ENCODE results near the gene KIF26B.
A peak's percentile ranks its signal among the peaks of the same experiment; 100 is the strongest.

The KIF26B gene

DNA sequence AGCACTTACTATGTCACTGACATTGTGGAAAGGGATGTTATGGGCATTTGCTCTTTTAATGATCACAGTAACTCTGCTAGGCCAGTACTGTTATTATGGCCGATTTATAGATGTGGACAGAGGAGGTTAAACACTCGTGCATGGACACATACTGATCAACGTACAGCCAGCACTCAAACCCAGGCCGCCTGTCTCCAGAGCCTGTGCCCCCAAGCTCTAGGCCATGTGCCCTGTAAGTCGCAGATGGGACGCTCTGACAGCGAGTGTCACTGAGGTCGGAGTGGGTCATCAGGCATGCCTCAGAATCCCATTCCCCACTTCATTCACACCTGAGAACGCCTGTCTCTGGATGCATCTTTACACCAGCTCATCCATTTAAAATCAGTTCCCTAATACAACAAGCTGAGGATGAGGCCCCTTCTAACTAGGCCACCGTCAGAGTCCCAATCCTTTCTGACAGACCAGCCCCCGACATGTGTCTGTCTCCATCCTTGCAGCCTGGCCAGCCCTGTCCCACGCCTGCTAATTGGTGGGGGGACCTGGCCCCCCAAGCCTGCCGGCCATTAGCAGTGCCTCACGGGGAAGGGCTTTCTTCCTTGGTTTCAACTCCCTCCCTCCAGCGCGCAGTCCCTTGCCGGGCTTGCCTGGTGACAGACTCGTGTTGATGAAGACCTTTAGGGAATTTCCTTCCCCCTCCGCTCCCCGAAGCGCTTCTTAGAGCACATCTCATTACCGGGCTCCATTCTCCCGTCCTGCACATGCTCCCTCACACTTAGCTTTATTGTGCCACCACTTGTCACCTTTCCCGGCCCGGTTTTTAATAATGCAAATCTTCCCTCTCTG is 436.8 kb downstream of the KIF26B start:
- no peak for DNase-seq (ENCODE audit: low read depth)
- no peak overlapping the region for H3K4me3 ChIP-seq (ENCODE audit: low read depth, low read length)
- TF ChIP-seq, protein P1, sequence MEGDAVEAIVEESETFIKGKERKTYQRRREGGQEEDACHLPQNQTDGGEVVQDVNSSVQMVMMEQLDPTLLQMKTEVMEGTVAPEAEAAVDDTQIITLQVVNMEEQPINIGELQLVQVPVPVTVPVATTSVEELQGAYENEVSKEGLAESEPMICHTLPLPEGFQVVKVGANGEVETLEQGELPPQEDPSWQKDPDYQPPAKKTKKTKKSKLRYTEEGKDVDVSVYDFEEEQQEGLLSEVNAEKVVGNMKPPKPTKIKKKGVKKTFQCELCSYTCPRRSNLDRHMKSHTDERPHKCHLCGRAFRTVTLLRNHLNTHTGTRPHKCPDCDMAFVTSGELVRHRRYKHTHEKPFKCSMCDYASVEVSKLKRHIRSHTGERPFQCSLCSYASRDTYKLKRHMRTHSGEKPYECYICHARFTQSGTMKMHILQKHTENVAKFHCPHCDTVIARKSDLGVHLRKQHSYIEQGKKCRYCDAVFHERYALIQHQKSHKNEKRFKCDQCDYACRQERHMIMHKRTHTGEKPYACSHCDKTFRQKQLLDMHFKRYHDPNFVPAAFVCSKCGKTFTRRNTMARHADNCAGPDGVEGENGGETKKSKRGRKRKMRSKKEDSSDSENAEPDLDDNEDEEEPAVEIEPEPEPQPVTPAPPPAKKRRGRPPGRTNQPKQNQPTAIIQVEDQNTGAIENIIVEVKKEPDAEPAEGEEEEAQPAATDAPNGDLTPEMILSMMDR (IDR thresholded peaks at IDR 0.05; ENCODE audit: low read depth, low read length), result no peak
- TF ChIP-seq POLR2A (IDR thresholded peaks at IDR 0.05; ENCODE audit: extremely low read depth, insufficient read length) (no peak), MYC (IDR thresholded peaks at IDR 0.05; ENCODE audit: low read depth, low read length) (no peak)
- TF ChIP-seq, protein P2, sequence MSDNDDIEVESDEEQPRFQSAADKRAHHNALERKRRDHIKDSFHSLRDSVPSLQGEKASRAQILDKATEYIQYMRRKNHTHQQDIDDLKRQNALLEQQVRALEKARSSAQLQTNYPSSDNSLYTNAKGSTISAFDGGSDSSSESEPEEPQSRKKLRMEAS (IDR thresholded peaks at IDR 0.05; ENCODE audit: low read depth, low read length), result no peak

DNA sequence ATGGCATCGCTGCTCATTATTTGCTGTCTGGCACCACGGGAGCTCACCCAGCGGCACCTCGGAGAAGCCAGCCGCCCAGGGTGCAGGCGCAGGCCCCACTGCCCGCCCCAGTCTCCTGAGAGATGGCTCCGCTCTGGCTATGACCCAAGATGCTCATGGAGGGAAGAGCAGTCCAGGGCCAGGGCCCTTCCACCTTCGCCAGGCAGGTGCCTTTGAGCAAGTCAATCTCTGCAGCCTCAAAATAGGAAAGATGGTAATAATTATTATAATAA is 437.3 kb downstream of the KIF26B start:
- H3K4me3 ChIP-seq (ENCODE audit: low read depth, low read length), result no peak overlapping the region
- DNase-seq (ENCODE audit: low read depth), result no peak
- TF ChIP-seq POLR2A (IDR thresholded peaks at IDR 0.05; ENCODE audit: extremely low read depth, insufficient read length), result no peak
- TF ChIP-seq MYC (IDR thresholded peaks at IDR 0.05; ENCODE audit: low read depth, low read length), result no peak
- TF ChIP-seq, protein P1 (IDR thresholded peaks at IDR 0.05; ENCODE audit: low read depth, low read length), result no peak
- TF ChIP-seq, protein P2 (IDR thresholded peaks at IDR 0.05; ENCODE audit: low read depth, low read length), result no peak

DNA sequence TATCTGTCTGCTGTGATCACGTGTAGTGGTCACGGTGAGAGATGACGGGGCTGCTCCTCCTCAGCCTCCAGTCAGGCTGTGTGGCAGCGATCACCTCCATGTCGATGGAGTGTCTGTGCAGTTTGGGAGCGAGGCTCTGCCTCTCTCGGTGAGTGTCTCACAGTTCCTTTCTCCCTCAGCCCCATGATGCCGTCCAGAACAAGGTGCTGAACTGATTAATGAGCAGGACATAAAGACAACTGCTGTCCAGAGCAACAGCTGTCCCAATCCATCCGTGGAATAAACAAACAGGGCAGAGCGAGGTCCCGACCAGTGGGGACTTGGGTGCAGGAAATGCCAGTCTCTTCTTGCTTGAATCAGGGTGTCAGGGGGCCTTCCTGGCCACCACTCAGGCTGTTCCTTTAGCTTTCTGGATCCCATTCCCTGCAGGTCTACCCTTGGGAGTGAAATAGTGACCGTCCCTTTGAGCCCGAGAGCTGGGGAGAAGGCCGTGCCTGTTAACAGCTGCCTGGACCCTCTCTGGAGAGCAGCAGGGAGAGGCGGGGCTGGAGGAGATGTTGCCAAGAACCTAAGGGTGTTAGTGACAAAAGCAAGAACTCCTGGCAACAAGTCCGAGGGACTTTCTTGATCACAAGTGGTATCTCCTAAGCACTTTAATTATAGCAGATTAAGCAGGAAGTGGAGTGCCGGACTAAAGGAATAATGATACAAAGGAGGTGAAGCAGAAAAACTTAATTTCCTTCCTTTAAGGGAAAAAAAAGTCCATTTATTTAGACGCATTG is 443.9 kb downstream of the KIF26B start:
- DNase-seq (ENCODE audit: low read depth), result no peak
- TF ChIP-seq MYC (IDR thresholded peaks at IDR 0.05; ENCODE audit: low read depth, low read length), result no peak
- TF ChIP-seq POLR2A (IDR thresholded peaks at IDR 0.05; ENCODE audit: extremely low read depth, insufficient read length), result no peak
- TF ChIP-seq, protein P1 (IDR thresholded peaks at IDR 0.05; ENCODE audit: low read depth, low read length), result no peak
- TF ChIP-seq, protein P2 (IDR thresholded peaks at IDR 0.05; ENCODE audit: low read depth, low read length), result no peak
- no peak overlapping the region for H3K4me3 ChIP-seq (ENCODE audit: low read depth, low read length)

DNA sequence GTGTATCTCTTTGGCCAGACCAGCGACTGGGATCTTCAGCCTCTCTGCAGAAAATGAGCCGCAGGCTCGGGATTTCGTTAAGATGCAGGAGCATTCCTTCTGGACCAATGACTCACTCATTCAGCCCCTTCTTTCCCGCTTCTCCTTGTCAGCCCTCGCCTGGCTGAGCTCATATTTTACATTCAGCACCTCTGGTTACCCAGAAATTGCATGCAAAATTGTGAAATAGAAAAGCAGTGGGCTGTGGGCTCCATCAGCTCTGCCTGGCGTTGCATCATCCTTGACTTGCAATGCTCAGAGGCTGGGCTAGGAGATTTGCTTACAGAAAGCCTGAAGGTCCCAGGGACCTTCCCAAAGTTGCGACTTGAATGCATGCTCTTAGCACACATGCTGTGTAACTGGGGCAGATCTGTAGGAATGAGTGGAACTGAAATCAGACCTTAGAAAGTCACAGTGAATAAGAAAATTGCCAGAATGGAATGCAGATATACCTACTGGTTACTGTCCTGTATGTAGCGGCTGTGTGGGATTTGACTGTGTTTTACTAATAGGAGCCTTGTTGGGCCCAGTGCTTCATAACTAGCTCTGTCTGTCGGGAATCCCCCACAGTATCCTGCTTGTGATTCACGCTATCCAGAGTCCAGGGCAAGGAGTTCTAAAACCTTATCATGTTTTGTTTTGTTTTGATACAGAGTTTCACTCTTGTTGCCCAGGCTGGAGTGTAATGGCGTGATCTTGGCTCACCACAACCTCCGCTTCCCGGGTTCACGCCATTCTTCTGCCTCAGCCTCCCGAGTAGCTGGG is 444.8 kb downstream of the KIF26B start:
- H3K4me3 ChIP-seq (ENCODE audit: low read depth, low read length), result no peak overlapping the region
- peak; percentile 90 for DNase-seq (ENCODE audit: low read depth)
- TF ChIP-seq, protein P1 (IDR thresholded peaks at IDR 0.05; ENCODE audit: low read depth, low read length), result no peak
- 0 out of 2 replicates have a peak, but pooled peaks have one; percentile 40 for TF ChIP-seq MYC (IDR thresholded peaks at IDR 0.05; ENCODE audit: low read depth, low read length)

DNA sequence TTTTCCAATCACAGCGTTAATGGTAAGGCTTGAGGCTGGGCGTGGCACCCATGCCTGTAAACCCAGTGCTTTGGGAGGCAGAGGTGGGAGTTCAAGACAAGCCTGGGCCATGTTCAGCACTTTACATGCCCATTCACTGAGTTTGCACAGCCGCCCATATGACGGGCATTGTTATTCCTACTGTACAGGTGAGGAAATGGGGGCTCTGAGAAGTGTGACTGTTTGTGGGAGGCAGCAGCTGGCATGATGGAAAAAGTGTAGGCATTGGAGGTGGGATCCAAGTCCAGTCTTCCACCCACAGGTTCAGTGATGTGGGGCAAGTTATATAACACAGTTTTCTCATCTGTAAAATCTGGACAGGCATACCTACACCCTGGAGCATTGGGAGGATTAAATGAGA is 445.9 kb downstream of the KIF26B start:
- TF ChIP-seq POLR2A (IDR thresholded peaks at IDR 0.05; ENCODE audit: extremely low read depth, insufficient read length), result no peak
- no peak for TF ChIP-seq MYC (IDR thresholded peaks at IDR 0.05; ENCODE audit: low read depth, low read length)
- TF ChIP-seq, protein P1 (IDR thresholded peaks at IDR 0.05; ENCODE audit: low read depth, low read length), result no peak
- TF ChIP-seq, protein P2 (IDR thresholded peaks at IDR 0.05; ENCODE audit: low read depth, low read length), result no peak
- no peak for DNase-seq (ENCODE audit: low read depth)
- H3K4me3 ChIP-seq (ENCODE audit: low read depth, low read length), result no peak overlapping the region

Measured in NB4 (cell line).